NCI-H2171 (cell line): ENCODE measurements around the gene PTPN1.
"Not testable (repeated sequence)": the region's sequence is repeated elsewhere in the genome, so short reads cannot be mapped to it uniquely, and the experiment has no call there.

Source experiments
- DNase-seq: peaks from one replicate; lab custom pipeline; 2025; lab: John Stamatoyannopoulos, UW

Gene PTPN1

GRCh38 chr20:50592282-50593004 lies 82.3 kb downstream of the PTPN1 start:
- DNase-seq: no peak

- no peak for DNase-seq
These were observed 82.8 kb downstream of the PTPN1 start for GRCh38 chr20:50593005-50593335.

GRCh38 chr20:50594231-50594590 lies 84.0 kb downstream of the PTPN1 start:
- DNase-seq: no peak

- DNase-seq: peak; percentile 55
These were observed 84.6 kb downstream of the PTPN1 start for GRCh38 chr20:50594591-50595432.

GRCh38 chr20:50595433-50595895 lies 85.3 kb downstream of the PTPN1 start:
- DNase-seq: no peak

- DNase-seq: no peak
These were observed 86.0 kb downstream of the PTPN1 start for GRCh38 chr20:50595988-50596693.

GRCh38 chr20:50596694-50597021 lies 86.5 kb downstream of the PTPN1 start:
- no peak for DNase-seq

- no peak for DNase-seq
These were observed 87.3 kb downstream of the PTPN1 start for GRCh38 chr20:50597406-50597969.

- DNase-seq: no peak
These were observed 87.9 kb downstream of the PTPN1 start for GRCh38 chr20:50598074-50598473.

- not testable (repeated sequence) for DNase-seq
These were observed 88.6 kb downstream of the PTPN1 start for GRCh38 chr20:50598768-50599167.

- no peak for DNase-seq
These were observed 90.2 kb downstream of the PTPN1 start for GRCh38 chr20:50600281-50600895.

- DNase-seq: no peak
These were observed 91.6 kb downstream of the PTPN1 start for GRCh38 chr20:50601511-50602431.

GRCh38 chr20:50602432-50603088 lies 92.4 kb downstream of the PTPN1 start:
- DNase-seq: no peak

- no peak for DNase-seq
These were observed 94.3 kb downstream of the PTPN1 start for GRCh38 chr20:50604451-50604850.

GRCh38 chr20:50605136-50605535 lies 95.0 kb downstream of the PTPN1 start:
- no peak for DNase-seq

- no peak for DNase-seq
These were observed 97.3 kb downstream of the PTPN1 start for GRCh38 chr20:50607436-50607835.

- no peak for DNase-seq
These were observed 97.9 kb downstream of the PTPN1 start for GRCh38 chr20:50607850-50608749.

GRCh38 chr20:50608750-50609104 lies 98.5 kb downstream of the PTPN1 start:
- DNase-seq: no peak

GRCh38 chr20:50609438-50609989 lies 99.3 kb downstream of the PTPN1 start:
- no peak for DNase-seq
